ENCODE measurements around the gene SLAMF7.
"Not testable (repeated sequence)": the region's sequence is repeated elsewhere in the genome, so short reads cannot be mapped to it uniquely, and the experiment has no call there.

SLAMF7 gene, protein sequence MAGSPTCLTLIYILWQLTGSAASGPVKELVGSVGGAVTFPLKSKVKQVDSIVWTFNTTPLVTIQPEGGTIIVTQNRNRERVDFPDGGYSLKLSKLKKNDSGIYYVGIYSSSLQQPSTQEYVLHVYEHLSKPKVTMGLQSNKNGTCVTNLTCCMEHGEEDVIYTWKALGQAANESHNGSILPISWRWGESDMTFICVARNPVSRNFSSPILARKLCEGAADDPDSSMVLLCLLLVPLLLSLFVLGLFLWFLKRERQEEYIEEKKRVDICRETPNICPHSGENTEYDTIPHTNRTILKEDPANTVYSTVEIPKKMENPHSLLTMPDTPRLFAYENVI

GRCh38 chr1:160739098-160739511 lies at the start of gene SLAMF7:
Gene SLAMF7, plus strand, starts transcription at chr1:160739247. Its CDS starts 55 bp downstream, at chr1:160739302.
- no peak for DNase-seq

DNA sequence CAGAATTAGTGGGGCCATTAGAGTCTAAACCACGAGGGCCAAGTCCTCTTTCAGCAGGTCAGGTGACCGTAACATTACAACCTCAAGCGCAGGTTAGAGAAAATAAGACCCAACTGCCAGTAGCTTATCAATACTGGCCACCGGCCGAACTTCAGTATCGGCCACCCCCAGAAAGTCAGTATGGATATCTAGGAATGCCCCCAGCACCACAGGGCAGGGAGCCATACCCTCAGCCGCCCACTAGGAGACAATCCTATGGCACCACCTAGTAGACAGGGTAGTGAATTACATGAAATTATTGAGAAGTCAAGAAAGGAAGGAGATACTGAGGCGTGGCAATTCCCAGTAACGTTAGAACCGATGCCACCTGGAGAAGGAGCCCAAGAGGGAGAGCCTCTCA lies 46.7 kb upstream of the SLAMF7 start:
- DNase-seq: not testable (repeated sequence)

DNA sequence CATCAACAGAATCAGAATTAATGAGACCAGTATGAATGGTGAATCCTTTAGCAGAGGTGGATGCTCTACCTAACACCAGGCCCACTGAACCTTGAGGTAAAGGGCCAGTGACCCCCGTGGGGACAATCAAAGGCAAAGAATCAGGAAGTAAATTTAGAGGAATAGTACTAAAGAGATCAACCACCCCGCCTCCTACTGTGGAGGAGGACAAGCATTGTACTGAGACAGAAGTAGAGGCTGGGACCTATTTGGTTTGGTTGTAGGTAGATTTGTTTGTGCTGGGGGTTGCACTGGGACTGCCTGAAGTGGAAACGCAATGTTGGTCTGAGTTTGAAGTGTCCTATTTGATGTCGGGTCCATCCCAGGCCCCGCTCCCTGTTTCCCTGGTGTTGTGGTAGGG lies 36.9 kb upstream of the SLAMF7 start:
- DNase-seq: no peak

DNA sequence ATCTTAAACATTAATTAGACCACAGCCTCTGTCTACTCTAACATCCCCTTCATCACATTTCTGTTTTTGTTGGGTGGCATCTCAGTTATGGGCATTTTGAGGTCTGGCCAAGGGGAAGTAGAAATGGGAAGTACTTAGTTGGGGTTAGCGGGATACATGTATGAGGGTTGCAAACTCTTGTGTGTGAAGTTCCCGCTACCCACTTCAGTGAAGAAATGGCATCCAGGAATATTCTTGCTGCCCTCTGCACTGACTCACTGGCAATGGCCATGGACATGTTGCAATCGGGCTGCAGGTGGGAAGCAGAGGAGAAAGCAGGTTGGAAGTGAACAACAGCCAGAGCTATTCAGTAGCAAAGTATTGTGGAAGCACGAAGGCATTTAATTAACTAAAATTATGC lies 34.8 kb upstream of the SLAMF7 start:
- no peak for DNase-seq

- DNase-seq: not testable (repeated sequence)
These were observed 33.8 kb upstream of the SLAMF7 start for GRCh38 chr1:160705212-160705621.

GRCh38 chr1:160705742-160706141 lies 33.3 kb upstream of the SLAMF7 start:
- no peak for DNase-seq

- no peak for DNase-seq
These were observed 32.4 kb upstream of the SLAMF7 start for GRCh38 chr1:160706526-160707235.

- DNase-seq: no peak
These were observed 31.6 kb upstream of the SLAMF7 start for GRCh38 chr1:160707236-160708064.

- no peak for DNase-seq
These were observed 30.9 kb upstream of the SLAMF7 start for GRCh38 chr1:160708118-160708517.

DNA sequence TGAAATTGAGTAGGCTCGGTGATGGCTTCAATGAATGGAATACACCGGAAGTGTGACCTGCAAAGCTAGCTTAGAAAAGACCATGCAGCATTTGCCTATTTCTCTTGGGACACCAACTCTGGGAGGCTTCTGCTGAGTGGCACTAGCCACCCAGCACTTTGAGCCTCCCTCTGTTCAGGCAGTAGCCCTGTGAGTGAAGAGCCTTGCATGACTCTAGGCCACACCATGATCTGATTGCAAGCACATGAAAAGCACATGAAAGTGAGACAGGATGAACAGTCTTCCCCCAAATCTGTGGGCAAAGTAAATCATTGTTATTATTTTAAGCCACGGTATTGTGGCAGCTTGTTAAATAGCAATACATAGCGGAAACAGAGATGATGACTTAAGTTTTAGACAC lies 30.2 kb upstream of the SLAMF7 start:
- no peak for DNase-seq

- DNase-seq: no peak
These were observed 29.3 kb upstream of the SLAMF7 start for GRCh38 chr1:160709715-160710114.

DNA sequence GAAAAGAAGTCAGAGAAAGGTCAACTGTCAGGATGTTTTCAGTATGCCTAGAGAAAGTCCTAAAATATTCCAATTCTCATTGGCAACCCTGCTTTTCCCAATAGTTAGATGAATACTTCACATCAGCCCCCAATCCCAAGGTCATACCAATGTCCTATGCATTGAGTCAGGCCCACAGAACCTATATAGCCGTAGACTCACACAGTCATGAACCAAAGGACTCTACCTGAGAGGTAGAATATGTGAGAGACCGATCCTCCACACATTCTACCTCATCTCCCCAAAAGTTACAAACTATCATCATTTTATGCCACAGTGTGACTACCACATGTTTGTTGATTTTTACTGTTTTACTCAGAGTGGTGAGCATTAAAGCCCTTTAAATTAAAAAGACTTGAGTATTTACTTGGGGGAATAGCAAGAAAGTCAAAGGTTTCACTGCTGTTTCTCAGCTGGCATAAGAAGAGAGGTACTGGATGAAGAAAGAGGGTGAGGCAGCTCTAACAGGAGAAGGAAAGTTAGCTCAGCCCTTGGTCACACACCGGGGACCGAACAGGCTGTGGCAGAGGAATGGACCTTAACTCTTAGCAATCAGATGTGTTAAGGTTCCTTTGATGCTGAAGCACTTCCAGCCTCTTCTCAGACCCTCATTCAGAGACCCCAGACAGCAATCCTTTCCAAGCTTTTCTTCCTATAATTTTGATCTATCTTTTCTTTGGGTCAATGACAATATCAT lies 28.4 kb upstream of the SLAMF7 start:
- DNase-seq: no peak

GRCh38 chr1:160711276-160711601 lies 27.8 kb upstream of the SLAMF7 start:
- no peak for DNase-seq

DNA sequence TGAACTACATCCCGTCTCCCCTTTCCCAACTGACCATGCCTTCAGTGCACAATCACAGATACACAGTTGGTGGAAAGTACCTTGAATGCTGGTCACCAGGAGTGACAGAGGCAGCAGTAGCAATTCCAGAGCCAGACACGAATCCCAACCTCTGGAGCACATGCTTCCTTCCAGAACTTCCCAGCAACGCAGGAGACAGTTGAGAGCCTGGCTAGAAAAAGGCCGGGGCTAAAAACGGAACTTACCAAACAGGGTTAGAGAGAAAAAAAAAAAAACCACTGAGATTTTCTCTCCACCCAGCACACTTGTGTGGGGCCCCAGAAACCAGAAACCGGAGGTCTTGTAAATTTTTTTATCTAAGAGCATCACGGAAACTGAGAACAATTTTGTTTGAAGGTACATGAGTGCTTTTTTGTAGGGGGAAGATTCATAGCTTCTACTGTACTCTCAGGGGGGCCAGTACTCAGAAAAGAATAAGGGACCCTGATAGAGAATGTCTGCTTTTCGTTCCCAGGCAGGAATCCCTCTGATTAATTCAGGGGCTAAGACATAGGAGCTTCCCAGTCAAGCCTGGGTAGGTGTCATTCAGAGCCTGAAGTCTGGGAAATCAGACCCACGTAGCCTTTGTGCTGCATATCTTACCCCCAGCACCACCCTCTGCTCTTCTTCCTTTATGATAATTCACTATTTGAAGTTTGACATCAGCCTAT lies 27.3 kb upstream of the SLAMF7 start, which contains the start of gene CD48:
Gene CD48, minus strand, starts transcription at position 221 of the 710 bp plus-strand sequence. Its CDS starts 59 bp downstream, at position 162.
- no peak for DNase-seq

DNA sequence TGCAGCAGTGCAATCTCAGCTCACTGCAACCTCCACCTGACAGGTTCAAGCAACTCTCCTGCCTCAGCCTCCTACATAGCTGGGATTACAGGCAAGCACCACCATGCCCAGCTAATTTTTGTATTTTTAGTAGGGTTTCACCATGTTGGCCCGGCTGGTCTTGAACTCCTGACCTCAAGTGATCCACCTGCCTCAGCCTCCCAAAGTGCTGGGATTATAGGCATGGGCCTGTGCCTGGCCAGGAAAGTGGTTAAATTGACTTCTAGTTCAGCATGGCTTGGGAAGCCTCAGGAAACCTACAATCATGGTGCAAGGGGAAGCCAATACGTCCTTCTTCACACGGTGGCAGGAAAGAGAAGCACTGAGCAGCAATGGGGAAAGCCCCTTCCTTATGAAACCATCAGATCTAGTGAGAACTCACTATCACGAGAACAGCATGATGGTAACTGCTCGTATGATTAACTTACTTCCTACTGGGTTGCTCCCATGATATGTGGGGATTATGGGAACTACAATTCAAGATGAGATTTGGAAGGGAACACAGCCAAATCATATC lies 26.4 kb upstream of the SLAMF7 start:
- DNase-seq: not testable (repeated sequence)

- DNase-seq: no peak
These were observed 25.9 kb upstream of the SLAMF7 start for GRCh38 chr1:160713161-160713560.

DNA sequence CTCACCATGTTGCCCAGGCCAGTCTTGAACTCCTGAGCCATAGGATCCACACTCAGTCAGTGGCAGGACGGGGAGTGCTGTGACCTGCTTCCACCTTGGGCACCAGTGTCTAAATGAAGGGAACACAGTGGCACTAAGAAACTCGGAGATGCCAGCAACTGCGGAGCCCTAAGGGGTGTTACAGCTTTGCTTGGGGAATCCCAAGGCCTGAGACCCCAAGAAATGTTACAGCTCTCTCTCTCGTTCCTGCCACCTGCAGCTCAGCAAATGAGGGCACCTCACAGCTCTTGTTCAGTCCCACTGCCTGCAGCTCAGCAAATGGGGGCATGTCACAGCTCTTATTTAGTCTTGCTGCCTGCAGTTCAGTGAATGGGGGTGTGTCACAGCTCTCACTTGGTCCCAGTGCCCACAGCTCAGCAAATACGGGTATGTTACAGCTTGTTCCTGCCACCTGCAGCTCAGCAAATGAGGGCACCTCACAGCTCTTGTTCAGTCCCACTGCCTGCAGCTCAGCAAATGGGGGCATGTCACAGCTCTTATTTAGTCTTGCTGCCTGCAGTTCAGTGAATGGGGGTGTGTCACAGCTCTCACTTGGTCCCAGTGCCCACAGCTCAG lies 24.9 kb upstream of the SLAMF7 start:
- not testable (repeated sequence) for DNase-seq

DNA sequence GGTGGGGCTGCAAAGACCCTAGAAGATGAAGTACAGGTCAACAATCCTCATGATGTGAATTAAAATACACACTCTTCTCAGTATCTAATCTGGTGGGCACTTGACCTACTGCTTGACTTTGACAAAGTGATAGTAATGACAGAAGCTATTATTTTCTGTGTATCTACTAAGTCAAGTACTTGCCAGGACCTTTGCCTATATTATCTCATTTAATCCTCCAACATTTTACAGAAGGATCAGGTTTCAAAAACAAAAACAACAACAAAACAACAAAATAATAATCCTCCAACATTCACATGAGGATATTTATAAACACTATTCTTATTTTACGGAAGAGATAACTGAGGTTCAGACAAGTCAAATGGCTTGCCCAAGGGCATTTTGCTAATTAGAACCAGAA lies 23.0 kb upstream of the SLAMF7 start:
- DNase-seq: no peak

- no peak for DNase-seq
These were observed 21.7 kb upstream of the SLAMF7 start for GRCh38 chr1:160717306-160717705.

GRCh38 chr1:160718210-160718609 lies 20.8 kb upstream of the SLAMF7 start:
- no peak for DNase-seq

- DNase-seq: no peak
These were observed 18.5 kb upstream of the SLAMF7 start for GRCh38 chr1:160720356-160721085.

Measured in activated CD4-positive, CD25-positive, alpha-beta regulatory T cell treated with anti-CD3 and anti-CD28 coated beads, Interleukin-2, amount 50 U/mL, for 72 hours (primary cell).